Stimulated activated CD4-positive, alpha-beta T cell treated with anti-CD3 and anti-CD28 coated beads, Interleukin-2, amount 100 ng/mL, for 4 hours (primary cell): ENCODE measurements around the gene PTGER4.
"Not testable (repeated sequence)": the region's sequence is repeated elsewhere in the genome, so short reads cannot be mapped to it uniquely, and the experiment has no call there.

Experiments used
- DNase-seq: peaks from one replicate; pipeline ENCODE4 v3.0.0-alpha.2; 2020; ENCODE audit warnings: low read depth

The PTGER4 gene

DNA sequence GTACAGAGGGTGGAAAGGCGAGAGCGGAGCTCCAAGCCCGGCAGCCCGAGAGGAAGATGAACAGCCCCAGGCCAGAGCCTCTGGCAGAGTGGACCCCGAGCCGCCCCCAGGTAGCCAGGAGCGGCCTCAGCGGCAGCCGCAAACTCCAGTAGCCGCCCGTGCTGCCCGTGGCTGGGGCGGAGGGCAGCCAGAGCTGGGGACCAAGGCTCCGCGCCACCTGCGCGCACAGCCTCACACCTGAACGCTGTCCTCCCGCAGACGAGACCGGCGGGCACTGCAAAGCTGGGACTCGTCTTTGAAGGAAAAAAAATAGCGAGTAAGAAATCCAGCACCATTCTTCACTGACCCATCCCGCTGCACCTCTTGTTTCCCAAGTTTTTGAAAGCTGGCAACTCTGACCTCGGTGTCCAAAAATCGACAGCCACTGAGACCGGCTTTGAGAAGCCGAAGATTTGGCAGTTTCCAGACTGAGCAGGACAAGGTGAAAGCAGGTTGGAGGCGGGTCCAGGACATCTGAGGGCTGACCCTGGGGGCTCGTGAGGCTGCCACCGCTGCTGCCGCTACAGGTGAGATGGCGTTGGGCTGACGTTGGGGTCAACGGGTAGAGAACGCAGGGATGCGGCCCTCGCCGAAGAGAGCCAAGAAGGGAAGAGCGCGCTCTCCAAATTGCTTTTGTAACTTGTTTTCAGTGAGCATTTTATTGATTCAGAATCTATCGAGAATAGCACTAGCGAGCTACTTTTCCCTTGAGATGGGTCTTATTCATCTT, at the start of gene PTGER4:
Gene PTGER4, plus strand, starts transcription at position 3 of the 769 bp plus-strand sequence. CDS start 1,079 bp downstream, outside the sequence.
- DNase-seq, result no peak

DNA sequence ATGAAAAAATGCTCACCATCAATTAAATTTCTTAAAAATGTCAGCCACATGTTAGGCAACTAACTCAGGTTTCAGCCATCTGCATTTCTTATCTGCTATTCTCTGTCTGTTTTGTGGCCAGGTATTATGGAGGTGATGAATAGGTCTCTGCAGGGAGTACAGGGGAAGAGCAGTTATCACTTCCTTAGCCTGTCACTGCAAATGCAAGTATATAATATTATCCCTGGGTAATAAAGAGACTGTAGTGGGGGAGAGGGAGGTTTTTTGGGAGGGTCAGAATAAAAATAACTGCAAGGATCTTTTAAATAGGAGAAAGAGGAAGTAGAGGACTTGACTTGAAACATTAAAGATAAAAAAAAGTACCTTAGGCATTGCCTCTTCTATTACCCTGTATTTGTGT, 49.6 kb upstream of the PTGER4 start:
- no peak for DNase-seq

DNA sequence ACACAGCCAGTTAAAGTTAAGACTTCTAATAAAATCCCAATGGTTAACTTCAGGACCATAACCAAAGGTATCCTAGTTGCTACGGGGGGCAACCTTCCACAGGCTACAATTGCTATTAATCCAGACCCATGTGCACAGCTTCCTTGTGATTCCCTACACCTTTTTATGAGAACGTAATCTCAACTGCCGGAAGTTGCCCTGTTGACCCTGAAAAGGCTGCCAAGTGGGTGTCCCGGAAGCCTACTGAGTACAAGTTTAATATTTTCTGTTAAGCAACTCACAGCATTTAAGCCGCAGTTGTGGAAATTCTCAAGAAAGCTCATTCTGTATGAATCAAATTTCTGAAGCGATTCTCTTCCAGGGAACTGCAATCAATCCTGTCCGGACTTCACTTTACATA, 48.5 kb upstream of the PTGER4 start:
- DNase-seq, result no peak

DNA sequence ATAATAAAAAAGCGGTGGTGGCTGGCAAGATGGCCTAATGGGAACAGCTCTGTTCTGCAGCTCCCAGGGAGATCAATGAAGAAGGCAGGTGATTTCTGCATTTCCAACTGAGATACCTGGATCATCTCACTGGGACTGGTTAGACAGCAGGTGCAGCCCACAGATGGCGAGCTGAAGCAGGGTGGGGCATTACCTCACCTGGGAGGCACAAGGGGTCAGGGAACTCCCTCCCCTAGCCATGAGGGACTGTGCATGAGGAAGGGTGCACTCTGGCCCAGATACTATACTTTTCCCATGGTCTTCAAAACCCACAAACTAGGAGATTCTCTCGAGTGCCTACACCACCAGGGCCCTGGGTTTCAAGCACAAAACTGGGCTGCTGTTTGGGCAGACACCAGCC, 45.6 kb upstream of the PTGER4 start:
- no peak for DNase-seq

DNA sequence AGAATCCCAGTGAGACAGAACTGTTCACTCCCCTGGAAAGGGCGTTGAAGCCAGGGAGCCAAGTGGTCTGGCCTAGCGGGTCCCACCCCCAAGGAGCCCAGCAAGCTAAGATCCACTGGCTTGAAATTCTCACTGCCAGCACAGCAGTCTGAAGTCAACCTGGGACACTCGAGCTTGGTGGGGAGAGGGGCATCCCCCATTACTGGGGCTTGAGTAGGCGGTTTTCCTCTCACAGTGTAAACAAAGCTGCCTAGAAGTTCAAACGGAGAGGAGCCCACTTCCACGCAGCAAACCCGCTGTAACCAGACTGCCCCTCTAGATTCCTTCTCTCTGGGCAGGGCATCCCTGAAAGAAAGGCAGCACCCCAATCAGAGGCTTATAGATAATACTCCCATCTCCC, 45.1 kb upstream of the PTGER4 start:
- DNase-seq, result no peak

DNA sequence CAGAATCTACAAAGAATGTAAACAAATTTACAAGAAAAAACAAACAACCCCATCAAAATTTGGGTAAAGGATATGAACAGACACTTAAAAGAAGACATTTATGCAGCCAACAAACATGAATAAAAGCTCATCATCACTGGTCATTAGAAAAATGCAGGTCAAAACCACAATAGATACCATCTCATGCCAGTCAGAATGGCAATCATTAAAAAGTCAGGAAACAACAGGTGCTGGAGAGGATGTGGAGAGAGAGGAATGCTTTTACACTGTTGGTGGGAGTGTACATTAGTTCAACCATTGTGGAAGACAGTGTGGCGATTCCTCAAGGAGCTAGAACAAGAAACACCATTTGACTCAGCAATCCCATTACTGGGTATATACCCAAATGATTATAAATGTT, 40.2 kb upstream of the PTGER4 start:
- not testable (repeated sequence) for DNase-seq

DNA sequence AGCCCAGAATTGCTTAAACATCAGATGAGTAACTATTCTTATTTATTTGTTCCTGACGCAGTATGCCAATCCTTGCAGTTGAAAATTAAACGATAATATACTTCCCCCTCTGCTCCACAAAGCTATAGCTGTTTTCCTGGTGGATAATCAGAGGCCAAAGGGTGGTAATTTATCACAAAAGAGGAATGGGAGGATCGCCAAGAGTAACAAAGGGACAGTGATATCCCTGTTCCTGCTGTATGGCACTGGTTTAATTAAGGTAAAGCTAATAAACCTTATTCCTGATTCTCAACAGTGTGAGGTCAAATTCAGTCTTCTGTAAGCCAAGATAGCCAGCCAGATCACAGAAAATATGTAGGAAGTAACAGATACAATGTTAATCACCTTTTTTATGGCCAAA, 33.4 kb upstream of the PTGER4 start:
- no peak for DNase-seq

DNA sequence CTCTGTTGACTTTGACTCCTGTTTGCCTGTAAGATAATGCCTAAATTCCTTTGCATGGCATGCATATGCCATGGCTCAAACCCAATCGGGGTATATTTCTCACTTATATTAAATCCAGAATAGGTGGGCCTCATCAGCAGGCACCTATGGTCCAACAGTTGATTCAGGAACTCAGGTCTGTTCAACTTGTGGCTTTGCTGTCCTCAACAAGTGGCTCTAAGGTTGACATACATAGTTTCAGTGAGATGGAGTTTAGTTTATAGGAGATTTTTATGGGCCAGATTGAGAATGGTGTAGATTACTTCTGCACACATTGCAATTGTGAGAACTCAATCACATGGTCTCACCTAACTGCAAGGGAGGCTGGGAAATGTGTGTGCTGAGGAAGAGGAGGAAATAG, 31.6 kb upstream of the PTGER4 start:
- DNase-seq, result no peak

DNA sequence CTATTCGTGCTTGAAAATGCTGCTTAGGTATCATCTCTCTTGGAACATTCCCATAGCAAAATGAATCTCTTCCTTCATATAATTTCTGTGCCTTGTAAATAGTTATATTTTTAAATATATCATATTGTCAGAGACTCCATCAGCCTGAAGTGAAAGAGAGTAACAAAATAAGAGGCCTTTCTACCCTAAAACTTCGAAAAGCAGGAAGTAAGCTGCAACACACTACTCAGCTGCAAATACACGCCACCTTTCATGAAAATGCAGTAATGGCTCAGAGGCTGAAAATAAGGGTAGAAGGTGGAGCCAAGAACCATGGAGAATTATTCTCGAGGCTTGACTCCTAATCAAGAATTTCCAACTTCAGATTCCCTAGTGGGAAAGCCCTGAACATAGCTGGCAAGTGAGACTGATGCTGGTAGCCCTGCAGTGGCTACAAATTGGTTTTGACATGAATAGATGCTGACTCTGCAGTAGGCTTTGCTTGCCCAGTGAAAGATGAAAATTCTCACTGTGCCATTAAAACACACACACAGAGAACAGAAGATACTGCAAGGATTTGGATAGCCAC, 30.2 kb upstream of the PTGER4 start:
- no peak for DNase-seq

DNA sequence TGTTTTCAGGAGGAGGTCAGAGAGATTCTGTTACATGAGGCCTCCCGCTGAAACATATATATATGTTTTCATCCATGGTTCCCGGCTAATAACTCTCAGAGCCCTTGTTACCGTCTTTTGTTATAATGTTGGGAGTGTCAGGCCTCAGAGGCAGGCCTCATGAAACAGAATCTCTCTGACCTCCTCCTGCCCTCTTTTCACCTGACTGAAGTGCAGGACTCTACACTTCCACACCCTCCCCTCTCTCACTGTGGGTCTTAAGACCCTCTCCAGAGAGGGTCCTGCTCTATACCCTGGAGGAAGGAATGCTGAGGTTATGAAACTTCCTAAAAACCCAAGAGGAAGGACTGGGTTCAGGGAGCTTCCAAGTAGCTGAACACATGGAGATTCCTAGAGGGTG, 28.5 kb upstream of the PTGER4 start:
- DNase-seq, result no peak

DNA sequence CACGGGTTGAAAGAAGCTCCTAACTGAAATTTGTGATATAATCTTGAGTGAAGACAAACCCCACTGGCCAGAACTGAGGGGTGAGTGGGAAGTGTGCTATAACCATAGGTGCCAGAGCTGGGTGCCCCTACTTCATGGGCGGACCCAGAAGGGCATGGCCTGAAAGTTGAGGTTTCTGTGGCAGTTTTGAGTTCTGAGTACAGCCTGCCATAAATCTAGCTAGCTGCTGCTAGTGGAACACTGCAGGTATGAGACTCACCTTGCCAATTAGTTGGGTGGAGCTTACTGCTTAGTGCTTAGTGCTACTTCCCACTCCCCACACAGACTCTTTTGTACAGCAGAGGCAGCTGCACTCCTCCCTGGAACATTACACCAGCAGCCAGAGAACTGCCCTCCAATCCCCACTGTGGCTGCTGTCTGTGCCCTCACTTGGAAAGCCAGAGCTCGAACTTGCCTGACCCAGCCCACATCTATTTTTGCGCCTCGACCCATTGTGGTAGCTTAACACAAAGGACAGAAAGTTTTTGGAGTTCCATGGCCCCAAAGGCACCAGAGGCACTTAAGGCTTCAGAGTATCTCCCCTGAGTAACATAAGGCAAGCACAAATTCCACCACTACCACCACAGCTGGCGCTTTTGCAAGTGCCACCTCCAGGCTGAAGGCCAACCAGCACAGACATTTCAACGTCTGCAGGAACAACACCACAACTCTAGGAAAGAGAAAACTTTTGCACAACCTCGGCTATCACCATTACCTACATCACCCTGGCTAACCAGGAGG, 27.1 kb upstream of the PTGER4 start:
- DNase-seq, result no peak

DNA sequence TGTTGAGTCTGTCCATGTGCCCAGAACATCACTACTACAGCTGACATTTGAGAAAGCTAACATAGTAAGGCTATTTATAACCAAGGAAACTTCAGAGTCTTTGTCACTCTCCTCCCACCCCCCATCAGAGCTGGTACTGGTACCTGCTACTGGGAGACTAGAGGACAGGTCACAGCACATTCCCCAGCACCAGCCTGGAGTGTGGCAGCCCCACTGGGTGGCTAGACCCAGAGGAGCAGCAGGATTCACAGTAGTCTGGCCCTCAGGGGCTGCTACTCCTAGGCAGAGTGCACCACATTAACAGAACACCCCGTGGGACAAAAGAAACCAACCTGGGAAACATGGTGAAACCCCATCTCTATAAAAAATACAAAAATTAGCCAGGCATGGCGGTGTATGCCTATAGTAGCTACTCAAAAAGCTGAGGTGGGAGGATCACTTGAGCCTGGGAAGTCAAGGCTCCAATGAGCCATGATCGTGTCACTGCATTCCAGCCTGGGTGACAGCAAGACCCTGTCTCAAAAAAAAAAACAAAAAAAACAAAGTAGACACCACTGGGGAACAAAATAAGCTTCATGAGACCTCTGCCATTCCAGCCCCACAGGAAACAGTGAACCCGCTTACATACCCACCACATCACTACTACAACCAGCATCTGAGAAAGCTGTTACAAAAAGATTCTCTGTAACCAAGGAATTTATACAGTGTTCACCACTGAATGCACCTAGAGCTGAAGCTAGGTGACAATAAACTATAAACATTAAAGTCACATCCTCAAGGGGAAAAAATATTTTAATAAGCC, 26.3 kb upstream of the PTGER4 start:
- DNase-seq, result no peak

DNA sequence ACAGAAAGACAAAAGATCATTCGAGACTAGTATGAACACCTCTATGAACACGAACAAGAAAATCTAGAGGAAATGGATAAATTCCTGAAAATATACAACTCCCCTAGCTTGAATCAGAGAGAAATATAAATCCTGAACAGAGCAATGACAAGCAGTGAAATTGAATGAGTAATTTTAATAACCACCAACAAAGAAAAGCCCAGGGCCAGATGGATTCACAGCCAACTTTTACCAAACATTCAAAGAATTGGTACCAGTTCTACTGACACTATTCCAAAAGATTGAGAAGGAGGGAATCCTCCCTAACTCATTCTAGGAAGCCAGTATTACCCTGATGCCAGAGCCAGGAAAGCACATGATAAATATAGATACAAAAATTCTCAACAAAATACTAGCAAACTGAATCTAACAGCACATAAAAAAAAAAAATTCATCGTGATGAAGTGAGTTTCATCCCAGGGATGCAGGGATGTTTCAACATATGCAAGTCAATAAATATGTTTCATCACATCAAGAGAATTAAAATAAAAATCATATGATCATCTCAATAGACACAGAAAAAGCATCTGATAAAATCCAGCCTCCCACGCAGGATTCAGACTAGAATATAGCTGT, 25.2 kb upstream of the PTGER4 start:
- DNase-seq, result no peak

DNA sequence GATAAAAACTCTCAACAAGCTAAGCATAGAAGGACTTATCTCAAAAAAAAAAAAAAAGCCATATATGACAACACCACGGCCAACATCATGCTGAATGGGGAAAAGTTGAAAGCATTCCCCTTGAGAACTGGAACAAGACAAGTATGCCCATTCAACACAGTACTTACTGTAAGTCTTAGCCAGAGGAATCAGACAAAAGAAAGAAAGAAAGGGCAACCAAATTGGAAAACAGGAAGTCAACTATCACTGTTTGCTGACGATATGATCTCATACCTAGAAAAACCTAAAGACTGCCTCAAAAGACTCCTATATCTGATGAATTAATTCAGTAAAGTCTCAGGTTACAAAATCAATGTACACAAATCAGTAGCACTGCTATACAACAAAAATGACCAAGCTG, 24.6 kb upstream of the PTGER4 start:
- no peak for DNase-seq

DNA sequence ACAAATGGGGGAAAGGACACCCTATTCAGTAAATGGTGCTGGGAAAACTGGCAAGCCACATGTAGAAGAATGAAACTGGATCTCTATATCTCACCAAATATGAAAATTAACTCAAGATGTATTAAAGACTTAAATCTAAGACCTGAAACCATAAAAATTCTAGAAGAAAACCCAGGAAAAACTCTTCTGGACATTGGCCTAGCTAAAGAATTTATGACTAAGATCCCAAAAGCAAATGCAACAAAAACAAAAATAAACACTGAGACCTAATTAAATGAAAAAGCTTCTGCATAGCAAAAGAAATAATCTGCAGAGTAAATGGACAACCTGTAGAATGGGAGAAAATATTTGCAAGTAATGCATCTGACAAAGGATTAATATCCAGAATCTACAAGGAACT, 23.6 kb upstream of the PTGER4 start:
- DNase-seq, result not testable (repeated sequence)

DNA sequence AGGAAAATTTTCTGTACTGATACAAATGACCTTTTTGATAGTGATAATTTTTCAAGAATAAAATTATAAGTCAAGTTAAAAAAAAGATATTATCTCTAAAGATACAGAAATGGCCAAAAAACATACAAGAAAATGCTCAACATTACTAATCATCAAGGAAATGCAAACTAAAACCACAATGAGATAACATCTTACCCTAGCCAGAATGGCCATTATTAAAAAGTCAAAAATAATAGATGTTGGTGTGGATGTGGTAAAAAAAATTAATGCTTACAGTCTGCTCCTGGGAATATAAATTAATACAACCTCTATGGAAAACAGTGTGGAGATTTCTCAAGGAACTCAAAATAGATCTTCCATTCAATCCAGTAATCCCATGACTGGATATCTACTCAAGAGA, 22.9 kb upstream of the PTGER4 start:
- no peak for DNase-seq

DNA sequence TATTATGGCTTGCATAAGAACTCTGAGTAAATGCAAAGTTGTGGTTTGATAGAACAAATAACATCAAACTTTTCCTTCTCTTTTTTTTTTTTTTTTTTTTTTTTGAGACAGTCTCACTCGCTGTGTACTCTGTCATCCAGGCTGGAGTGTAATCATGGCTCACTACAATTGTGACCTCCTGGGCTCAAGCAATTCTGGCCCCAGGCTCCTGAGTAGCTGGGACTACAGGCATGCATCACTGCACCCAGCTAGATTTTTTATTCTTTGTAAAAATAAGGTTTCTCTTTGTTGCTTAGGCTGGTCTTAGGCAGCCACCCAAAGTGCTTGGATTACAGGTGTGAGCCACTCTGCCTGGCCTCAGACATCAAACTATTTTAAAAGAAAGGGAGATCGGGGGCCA, 19.0 kb upstream of the PTGER4 start:
- DNase-seq, result no peak

DNA sequence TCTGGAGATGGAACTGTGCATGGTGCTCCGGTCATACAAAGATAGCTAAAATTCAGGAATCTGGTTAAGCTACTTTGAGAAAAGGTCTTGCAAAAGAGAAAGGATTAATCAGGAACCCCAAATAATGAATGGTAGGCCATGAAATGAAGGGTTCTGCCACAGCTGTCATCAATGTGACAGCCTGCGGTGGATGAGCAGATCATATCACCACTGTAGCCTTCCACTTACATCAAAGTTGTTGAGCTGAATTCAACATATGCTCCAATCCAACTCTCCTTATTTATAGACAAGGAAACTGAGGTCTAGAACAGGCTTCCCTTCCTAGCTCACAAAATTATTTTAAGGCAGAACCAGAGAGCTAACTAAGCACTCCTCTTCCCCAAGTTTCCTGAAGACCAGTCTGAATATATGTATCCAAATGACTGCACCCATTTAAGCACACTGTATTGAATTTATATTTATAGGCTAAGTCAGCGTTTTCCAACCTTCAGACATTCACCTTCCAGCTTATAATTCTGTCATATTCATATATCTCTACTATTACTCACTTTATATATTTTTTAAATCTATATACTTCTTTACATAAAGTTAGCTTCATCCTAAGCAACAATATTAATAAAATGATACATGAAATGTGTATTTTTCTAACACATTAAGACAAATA, 13.9 kb upstream of the PTGER4 start:
- no peak for DNase-seq

DNA sequence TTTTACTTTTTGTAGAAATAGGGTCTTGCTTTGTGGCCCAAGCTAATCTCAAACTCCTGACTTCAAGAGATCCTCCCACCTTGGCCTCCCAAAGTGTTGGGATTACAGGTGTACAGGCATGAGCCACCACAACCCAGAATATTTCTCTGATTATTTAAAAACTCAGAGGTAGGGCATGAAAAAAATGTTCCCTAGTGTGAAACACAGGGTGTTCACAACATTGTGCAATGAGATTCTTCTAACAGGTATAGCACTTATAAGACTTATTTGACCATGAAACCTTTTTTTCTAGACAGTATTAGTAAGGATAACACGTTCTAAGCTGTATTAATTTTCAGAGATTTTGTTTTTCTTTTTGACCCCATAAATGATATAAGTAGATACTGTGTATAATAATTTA, 13.1 kb upstream of the PTGER4 start:
- DNase-seq, result no peak

DNA sequence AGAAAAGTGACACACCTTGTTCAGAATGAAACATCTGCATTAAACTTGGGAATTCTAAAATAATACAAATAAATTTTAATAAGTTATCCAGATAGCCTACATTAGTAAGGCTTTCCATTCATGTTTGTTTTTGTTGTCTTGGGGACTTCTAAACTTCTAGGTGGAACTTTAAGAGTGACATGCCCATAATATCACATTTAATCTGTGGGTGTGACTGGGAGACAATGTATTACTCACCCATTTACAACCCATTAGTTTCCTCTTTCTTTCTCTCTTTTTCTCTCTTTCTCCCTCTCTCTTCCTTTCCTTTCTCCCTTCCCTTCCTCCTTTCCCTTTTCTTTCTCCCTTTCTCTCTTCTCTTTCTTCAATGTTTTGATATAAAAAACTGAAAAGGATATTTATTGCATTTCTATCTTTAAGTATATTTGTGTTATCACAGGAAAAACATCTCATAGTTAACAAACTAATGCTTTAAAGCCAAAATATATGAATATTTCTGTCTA, 12.5 kb upstream of the PTGER4 start:
- DNase-seq, result no peak
